HCEC 1CT (cell line): ENCODE results near the gene CCDC192.

Experiments used
- DNase-seq: peaks from one replicate; pipeline ENCODE4 v3.0.0-alpha.2; 2017

Gene CCDC192

DNA sequence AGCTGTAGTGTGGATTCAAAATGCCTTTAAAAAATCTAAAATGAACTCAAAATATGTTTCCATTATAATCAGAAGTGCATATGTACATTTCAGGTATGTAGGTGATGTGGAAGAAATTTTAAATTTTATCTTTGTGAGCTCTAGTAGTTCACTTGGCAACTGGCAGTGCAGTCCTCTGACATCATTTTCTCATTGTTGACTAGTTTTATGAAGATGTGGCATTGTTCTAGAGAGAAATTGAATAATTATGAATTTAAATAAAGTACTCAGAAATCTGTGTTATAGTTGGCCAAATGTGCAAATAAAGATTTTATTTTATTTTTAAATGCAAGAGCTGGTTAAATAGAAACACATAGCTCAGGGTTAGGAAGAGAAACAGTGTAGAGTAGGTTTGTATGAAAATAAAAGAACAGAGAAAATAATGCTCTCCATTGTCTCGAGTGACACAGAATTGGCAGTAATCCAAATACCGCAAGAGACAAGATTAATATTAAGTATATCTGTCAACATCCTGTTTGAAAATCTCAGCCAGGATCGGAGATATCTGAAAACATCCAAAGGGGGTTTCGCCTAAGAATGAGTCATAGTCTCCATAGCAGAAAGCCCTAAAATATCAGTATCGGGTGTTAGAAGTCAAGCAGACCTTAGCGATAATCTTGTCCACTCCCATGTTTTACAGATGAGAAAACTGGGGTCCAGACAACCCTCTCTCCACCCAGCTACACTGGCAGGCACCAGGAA, 189.4 kb downstream of the CCDC192 start:
- DNase-seq: peak; percentile 57

DNA sequence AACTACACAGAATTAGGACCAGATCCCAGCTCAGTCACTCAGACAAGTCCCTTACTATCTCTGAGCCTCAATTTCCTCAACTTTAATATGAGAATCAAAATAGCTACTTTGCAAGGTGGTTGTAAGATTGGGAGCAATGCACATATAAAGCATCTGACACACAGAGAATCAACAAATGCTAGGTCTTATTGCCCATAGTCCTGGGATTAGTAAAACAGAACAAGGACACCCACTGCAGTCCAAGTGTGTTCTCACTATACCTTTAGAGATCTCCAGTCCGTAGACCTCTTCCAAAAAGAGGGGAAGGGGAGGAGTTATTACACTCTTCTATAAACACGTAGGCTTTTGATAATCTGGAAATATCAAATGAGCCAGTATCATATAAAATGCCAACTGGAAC, 190.0 kb downstream of the CCDC192 start:
- DNase-seq: no peak

DNA sequence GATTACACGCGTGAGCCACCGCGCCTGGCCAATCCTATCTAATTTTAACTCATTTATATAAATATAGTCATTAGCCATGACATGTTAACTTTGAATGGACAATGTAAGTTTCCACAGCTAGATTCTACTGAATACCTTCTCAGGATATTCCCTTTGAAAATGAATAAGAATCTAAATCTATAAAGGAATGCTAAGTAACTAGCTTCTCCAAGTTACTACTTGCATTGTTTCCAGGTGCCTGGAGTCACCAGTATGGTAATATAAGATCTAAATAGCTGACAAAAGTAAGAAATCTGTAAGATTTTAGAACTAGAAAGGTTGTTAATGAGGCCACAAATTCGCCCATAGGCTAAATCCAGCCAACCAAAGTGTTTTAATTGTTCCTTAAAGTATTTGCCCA, 191.3 kb downstream of the CCDC192 start:
- DNase-seq: no peak

DNA sequence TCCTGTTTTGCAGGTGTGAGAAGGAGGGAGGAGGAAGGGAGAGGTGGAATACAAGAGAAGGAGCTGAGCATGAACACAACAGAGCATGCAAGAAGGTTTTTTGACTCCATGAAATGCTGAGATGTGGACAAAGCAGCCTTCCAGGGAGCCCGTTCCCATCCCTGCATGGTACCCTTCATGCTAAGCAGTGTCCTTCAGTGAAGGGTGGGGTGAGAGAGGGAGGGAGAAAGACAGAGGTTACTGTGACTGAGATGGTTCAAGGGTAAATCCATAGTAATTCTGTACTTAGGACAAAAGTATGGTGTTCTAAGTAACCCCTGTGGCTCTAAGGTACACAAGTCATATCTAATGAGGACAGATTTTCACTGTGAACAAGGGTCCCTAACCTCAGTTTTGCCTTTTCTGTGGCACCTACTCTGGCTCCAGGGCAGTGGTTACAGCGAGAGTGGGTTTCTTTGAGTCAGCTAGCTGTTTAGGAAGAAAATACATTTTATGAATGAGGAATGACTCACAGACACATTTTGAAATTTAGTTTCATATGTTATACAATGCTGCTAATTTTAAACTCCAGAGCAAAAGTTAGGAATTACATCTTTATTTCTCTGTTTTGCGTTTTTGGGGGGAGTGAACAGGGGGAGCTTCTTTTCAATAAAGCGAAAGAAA, 195.5 kb downstream of the CCDC192 start:
- DNase-seq: peak; percentile 58

DNA sequence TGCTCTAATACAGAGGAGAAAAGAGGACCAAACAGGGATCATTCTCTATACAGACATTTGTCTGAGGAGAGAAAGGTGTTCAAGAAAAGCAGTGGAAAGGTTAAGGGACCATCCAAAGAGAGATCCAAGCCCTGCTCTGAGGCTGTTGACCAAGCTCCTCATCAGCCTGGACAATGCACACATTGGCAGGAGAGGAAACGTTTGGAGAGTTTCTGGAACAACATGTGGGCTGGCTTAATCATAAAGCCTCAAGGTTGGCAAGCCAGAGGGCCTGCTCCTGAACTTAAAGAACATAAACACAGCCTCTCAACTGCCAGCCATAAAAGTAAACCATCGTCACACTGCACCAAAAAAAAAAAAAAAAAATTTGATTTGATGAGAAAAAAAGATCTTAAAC, 196.0 kb downstream of the CCDC192 start:
- peak; percentile 15 for DNase-seq

DNA sequence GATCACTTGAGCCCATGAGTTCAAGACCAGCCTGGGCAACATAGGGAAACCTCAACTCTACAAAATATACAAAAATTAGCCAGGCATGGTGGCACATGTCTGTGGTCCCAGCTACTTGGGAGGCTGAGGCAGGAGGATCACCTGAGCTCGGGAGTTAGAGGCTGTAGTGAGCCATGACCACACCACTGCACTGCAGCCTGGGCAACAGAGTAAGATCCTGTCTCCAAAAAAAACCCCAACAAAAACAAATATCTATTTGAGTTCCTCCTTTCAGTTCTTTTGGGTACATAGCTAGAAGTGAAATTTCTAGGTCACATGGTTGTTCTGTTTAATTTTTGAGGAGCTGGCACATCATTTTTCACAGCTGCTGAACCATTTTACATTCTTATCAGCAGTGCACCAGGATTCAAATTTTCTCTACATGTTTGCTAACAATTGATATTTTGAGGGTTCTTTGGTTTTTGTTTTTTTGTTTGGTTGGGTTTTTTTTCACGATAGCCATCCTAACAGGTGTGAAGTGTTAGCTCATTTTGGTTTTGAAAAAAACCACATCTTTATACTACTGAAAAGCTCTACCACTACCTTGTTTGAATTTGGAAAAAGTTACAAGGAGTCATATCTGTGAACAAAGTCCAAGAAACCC, 203.5 kb downstream of the CCDC192 start:
- no peak for DNase-seq

DNA sequence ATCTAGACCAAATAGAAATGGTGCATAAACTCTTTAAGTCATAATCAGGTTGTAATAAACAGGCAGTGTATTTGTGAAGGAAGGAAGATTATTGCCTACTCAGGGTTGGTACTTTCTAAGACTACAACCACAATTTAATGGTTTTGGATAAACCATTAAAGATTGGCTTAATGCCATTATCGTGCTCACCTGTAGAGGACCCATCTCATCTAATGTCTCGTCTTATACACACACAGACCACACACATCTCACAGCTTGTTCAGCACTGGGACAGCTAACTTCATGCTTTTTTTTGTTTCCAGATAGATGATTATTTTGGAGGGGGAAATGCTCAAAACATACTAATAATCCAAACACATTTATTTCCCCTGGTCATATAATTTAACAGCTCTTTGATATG, 204.7 kb downstream of the CCDC192 start:
- no peak for DNase-seq

DNA sequence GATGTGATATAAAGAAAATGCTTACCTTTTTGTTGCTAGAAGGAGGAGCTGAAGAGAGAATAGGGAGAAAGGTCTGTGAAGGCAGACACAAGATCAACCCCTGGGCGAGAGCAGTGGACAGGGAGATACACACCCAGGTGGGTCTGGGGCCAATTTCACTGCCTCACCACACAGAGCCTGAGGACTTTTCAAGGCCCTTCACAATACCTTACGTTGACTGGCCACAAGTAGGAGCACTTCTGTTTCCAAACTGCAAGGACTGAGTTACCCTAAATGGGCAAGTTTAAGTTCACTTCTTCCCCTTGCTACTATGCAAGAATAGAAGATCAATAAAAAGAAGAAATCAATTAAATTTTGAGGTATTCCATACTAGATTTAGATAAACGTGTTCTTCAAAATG, 205.9 kb downstream of the CCDC192 start:
- peak; percentile 62 for DNase-seq

DNA sequence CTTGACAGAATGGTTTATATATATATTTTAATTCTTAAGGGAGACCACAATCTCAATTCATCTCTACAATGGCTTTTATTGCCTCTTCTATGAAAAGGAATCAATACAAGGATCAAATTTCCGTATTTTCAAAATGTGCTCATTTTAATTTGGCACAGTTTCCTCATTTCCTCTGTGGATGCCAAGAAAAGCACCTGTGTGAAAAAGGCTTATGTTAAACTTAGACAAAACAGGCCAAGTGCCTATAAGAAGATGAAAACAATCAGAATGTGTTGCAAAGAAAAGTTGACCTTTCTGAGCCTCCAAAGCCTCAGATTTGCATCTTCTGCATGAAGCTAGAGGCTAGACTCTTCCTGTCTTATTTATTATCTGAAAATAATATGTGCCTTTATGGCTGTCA, 206.6 kb downstream of the CCDC192 start:
- DNase-seq: no peak

DNA sequence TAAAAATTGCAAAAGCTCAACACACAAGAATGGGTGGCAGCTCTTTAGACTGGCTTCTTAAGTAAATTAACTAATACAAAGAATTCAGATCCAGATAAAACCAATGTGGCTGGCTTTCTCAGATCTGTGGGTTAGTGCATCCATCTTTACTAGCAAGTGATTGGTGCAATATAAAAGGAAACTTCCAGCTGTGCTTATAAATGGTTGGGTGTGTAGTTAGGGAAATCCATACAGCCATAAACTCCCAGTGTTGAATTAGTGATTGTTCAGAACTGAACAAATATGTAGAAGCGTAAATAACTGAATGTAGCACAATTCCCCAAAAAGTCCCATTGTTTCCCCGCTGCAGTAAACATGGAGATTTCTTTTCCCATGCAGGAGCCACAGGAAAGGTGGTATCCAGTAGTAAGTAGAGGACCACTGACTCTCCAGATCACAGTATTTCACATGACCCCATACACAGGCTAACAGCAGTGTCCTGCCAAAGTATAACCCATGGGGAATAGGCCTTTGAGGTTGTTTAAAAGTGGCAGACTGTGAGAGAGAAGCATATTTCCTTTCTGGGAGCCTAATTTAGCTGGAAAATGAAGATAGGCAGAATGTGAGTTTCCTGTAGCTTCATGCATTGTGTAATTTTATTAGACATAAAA, 207.2 kb downstream of the CCDC192 start:
- no peak for DNase-seq

DNA sequence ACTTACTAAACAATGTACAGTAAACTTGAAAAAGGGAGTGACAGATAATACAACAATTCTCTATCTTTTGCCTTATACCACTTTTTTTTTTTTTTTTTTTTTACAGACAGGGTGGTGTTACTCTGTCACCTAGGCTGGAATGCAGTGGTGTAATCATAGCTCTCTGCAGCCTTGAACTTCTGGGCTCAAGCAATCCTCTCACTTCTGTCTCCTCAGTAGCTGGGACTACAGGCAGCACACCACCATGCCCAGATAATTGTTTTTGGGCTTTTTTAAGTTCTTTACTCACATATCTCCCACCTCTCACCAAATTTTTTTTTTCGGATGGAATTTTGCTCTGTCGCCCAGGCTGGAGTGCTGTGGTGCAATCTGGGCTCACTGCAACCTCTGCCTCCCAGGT, 208.4 kb downstream of the CCDC192 start:
- no peak for DNase-seq

DNA sequence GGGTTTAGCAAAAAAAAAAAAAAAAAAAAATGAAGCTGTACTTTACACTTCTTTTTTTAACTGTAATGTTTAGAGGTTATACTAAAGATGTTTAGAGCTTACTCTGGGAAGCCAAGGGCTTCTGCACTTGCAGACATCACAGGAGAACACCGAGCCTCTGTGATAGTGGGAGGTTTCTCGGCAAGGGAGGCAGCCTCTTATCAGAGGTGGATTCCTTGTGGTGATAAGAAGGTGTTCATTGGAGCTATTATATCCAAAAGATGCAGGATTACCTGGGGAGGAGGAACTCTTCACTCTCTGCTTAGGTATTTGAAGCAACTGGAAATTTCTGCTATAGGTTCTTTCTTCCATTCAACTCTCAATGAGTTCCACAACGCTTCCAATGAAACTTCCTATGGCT, 209.2 kb downstream of the CCDC192 start:
- DNase-seq: no peak

DNA sequence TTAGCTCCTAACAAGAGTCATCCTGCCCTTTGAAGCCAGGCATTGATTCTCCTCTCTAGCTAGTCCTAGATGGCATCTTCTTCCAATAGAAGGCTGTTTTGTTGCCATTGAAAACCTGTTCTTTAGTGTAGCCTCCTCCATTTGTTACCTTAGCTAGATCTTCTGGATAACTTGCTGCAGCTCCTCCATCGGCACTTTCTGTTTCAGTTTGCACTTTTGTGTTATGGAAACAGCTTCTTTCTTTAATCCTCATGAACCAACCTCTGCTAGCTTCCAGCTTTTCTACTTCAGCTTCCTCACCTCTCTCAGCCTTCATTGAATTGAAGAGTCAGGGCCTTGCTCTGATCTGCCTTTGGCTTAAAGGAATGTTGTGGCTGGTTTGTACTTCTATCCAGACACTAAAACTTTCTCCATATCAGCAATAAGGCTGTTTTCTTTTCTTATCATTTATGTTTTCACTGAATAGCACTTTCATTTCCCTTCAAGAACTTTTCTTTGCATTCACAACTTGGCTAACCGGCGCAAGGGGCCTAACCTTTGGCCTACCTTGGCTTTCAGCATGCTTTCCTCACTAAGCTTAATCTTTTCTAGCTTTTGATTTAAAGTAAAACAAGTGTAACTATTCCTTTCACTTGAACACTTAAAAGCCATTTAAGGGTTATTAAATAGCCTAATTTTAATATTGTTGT, 213.8 kb downstream of the CCDC192 start:
- no peak for DNase-seq

DNA sequence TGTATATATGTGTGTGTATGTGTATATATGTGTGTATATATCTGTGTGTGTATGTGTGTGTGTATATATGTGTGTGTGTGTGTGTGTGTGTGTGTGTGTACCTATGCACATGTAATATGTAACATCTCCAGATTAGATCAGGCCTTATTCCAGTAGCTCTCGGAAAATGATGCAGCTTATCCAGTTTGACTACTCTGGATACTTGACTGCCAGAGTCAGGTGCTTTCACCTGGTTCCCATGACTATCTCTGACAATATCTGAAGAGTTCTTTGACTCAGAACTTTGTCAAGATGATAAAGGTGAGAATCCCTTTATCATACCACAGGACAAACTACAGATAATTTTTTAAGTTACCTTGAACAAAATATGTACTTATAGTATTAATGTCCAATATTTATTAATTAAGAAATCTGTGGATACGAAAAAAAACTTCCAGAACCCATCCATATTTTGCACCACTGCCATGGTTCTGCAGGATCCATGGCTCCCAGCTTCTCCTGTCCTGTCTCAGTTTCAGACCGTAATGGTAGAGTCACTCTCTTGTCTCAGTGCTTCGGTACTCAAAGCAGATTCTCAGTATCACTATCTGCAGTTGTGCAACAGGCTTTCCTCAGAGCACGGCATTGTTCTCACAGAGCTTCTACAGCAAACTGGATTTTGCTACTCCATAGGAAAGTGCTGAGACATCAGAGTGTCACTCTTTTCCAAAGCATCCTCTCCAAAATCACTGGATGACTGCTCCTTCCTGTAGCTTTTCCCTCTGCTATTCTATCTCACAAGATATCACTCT, 216.0 kb downstream of the CCDC192 start:
- no peak for DNase-seq

DNA sequence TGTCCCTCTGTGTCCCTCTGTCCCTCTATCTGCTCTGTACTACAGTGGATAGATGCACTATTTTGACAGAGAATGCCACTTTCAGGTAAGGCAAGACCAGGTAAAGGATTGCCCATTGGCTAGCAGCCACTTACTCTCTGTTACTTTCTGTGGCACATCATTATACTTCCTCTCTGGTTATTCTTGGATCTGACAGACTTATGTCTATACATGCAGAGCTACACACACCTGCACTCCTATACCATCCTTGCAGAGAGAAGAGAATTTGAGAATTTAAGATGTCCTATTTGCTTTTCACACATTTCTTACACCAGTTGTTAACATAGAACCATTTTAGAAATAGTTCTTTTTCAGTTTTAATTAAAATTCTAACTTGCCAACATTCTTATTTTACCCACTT, 216.6 kb downstream of the CCDC192 start:
- no peak for DNase-seq

DNA sequence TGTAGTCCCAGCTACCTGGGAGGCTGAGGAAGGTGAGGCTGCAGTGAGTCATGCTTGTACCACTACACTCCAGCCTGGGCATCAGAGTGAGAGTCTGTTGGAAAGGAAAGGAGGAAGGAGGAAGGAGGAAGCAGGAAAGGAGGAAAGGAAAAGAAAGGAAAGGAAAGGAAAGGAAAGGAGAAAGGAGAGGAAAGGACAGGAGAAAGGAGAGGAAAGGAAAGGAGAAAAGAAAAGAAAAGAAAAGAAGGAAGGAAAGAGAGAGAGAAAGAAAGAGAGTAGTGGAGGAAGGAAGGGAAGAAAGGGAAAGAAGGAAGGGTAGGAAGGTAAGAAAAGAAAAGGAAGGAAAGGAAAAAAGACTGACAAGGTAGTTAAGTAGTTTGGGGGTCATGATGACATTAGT, 217.7 kb downstream of the CCDC192 start:
- no peak for DNase-seq

DNA sequence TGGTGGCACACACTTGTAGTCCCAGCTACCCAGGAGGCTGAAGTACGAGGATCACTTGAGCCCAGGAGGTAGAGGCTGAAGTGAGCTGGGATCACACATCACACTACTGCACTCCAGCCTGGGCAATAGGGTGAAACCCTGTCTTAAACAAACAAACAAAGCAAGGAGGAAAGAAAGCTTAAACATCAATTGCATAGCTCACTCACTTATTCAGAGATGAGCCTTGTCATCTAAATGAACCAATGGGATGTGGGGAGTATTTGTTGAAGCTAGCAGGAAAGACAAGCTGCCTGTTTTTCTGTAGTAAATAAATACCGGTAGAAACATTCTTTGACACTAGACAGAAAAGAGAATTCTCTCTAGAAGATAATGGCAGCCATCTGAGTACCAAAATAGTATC, 219.4 kb downstream of the CCDC192 start:
- no peak for DNase-seq

DNA sequence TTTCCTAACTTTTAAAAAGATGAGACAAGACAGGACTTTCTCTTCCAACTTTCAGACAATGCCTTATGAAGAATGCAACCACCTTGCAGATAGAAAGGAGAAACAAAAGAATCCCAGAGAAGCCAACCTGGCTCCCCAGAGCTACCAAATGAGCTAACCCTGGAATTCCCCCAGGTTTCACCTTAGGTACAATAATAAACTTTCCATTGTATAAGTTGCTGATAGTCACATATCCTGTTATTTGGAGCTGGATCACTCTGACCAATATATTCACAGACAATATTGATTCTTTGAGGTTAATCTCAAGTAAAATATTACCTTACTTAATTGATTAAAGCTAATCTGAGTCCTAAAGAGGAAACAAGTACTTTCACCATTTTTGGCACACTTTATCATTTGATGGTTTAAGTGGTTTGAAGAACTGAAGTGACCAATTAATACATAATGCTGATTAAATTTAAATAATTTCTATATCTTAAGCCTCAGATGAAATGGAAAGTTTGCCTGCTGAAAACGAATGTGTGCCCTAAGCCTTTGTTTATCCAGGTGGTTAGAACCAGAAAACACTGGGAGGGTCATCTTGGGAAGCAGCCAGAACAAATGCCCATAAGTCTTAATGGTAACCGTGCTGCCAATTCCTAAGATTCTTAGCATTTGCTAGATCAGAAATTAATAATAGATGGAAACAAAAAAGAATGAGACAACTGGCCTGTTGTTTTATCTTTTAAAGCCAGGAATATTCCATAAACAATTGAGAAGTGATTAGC, 220.8 kb downstream of the CCDC192 start:
- no peak for DNase-seq

DNA sequence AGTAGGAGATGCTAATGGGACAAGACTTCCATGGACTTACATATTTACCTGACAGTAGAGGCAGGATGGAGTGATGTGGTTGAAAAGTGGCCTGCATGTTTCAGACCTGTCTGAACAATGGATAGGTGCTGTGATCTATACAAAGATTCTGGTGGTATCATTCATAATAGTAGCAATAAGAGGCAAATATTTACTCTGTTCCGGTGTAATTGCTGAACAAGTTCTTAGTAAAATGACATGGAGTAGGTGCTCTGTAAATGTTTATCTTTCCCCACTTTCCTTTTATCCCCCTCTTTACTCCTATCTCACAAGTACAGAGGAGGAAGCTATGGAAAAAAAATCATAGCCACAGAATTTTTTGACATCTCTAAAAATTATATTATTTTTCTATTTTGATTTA, 221.4 kb downstream of the CCDC192 start:
- no peak for DNase-seq

DNA sequence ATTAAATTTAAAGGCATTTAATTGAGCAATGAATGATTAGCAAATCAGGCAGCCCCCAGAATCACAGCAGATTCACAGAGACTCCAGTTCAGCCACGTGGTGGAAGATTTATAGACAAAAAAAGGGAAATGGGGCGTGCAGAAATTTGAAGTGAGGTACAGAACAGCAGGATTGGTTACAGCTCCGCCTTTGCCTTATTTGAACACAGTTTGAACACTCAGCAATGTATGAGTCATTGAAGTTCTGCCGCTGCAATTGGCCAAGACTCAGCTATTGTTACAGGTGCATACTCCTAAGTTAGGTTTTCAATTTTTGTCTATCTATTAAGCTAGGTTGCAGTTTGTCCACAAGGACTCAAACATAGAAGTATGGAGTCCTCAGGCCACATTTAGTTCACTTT, 222.7 kb downstream of the CCDC192 start:
- no peak for DNase-seq

DNA sequence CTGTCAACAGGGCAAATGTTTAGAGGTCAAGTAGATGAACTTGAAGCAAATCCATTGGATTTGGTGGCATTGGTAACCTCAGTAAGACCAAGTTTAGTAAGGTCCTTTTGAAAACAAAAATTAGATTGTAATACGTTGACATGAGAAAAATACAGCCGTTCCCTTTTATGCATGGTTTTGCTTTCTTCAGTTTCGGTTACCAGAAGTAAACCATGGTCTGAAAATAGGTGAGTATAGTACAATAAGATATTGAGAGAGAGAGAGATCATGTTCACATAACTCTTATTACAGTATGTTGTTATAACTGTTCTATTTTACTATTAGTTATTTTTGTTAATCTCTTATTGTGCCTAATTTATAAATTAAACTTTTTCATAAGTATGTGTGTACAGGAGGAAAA, 223.8 kb downstream of the CCDC192 start:
- no peak for DNase-seq

DNA sequence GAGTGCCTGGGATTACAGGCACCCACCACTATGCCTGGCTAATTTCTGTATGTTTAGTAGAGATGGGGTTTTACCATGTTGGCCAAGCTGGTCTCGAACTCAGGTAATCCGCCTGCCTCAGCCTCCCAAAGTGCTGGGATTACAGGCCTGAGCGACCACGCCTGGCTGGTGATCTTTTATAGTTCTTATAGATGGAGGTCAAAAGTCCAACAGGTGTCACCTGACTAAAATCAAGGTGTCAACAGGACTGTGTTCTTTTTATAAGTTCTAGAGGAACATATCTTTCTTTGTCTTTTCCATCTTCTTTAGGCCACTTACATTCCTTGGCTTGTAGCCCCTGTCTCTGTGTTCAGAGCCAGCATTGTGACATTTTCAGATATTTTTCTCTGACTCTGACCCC, 224.9 kb downstream of the CCDC192 start:
- no peak for DNase-seq
